HepG2 (cell line): ENCODE results near the gene TNXB. TPM values are rescaled to one million over a fixed set of nuclear protein-coding genes. Genes with fewer than 3 reads are reported as not detected.

Experiments
- CREM ChIP-seq, 2 experiments: sonication (generic) in 1 of 2; formaldehyde crosslinking in 1 of 2; IDR thresholded peaks; 2 replicates each; pipeline versions ENCODE4 v1.4.0 to v1.6.1; 2016 to 2020; ENCODE audit warnings: antibody characterized with exemption in 1 of 2, mild to moderate bottlenecking in 1 of 2, missing genetic modification reagents in 1 of 2
- ERF ChIP-seq: IDR thresholded peaks from 2 replicates; pipeline ENCODE4 v1.6.1; 2018; ENCODE audit warnings: missing biosample characterization, missing genetic modification reagents
- HNRNPL ChIP-seq: fragments of 200-400 bp; formaldehyde crosslinking; IDR thresholded peaks from 2 replicates; pipeline ENCODE4 v1.6.1; 2017; ENCODE audit warnings: mild to moderate bottlenecking, low read depth, low read length
- HOXA7 ChIP-seq: sonication (generic); formaldehyde crosslinking; IDR thresholded peaks from 2 replicates; pipeline ENCODE4 v1.8.1; 2022; ENCODE audit warnings: mild to moderate bottlenecking, missing genetic modification reagents, moderate library complexity
- IRF9 ChIP-seq: sonication (generic); formaldehyde crosslinking; IDR thresholded peaks from 2 replicates; pipeline ENCODE4 v1.8.0; 2022; ENCODE audit warnings: missing genetic modification reagents, mild to moderate bottlenecking, borderline replicate concordance
- MXD4 ChIP-seq: IDR thresholded peaks from 2 replicates; pipeline ENCODE4 v1.6.1; 2016; ENCODE audit warnings: mild to moderate bottlenecking, missing biosample characterization, missing genetic modification reagents
- NR2C2 ChIP-seq: sonication (generic); formaldehyde crosslinking; IDR thresholded peaks from 2 replicates; pipeline ENCODE4 v1.4.0; 2020; ENCODE audit warnings: missing genetic modification reagents, mild to moderate bottlenecking, moderate library complexity, borderline replicate concordance
- SRSF4 ChIP-seq: fragments of 200-400 bp; formaldehyde crosslinking; IDR thresholded peaks from one replicate; pipeline ENCODE4 v1.6.1; 2018; ENCODE audit warnings: mild to moderate bottlenecking, low read depth, low read length, moderate library complexity; ENCODE audit not compliant: poor library complexity, severe bottlenecking
- ZMAT5 ChIP-seq: sonication (generic); formaldehyde crosslinking; IDR thresholded peaks from 2 replicates; pipeline ENCODE4 v1.5.0; 2020; ENCODE audit warnings: mild to moderate bottlenecking, low read depth, missing genetic modification reagents, borderline replicate concordance
- ZNF101 ChIP-seq: sonication (generic); formaldehyde crosslinking; IDR thresholded peaks from 2 replicates; pipeline ENCODE4 v1.4.0; 2020; ENCODE audit warnings: mild to moderate bottlenecking, low read depth, missing genetic modification reagents, borderline replicate concordance
- ZNF337 ChIP-seq: sonication (generic); formaldehyde crosslinking; IDR thresholded peaks from 2 replicates; pipeline ENCODE4 v1.5.1; 2020; ENCODE audit warnings: missing genetic modification reagents, low read depth, mild to moderate bottlenecking, borderline replicate concordance
- ZNF383 ChIP-seq: sonication (generic); formaldehyde crosslinking; IDR thresholded peaks from 2 replicates; pipeline ENCODE4 v1.4.0; 2020; ENCODE audit warnings: missing genetic modification reagents, mild to moderate bottlenecking, borderline replicate concordance
- ZNF484 ChIP-seq: sonication (generic); formaldehyde crosslinking; IDR thresholded peaks from 2 replicates; pipeline ENCODE4 v1.5.1; 2020; ENCODE audit warnings: mild to moderate bottlenecking, low read depth, missing genetic modification reagents, borderline replicate concordance
- ZNF589 ChIP-seq: sonication (generic); formaldehyde crosslinking; conservative IDR thresholded peaks from 2 replicates; pipeline ENCODE4 v1.8.0; 2022; ENCODE audit warnings: mild to moderate bottlenecking, moderate library complexity, missing genetic modification reagents
- ZNF607 ChIP-seq: sonication (generic); formaldehyde crosslinking; IDR thresholded peaks from 2 replicates; pipeline ENCODE4 v1.5.1; 2020; ENCODE audit warnings: missing genetic modification reagents, mild to moderate bottlenecking, borderline replicate concordance
- ZSCAN9 ChIP-seq: IDR thresholded peaks from 2 replicates; pipeline ENCODE4 v1.6.1; 2016; ENCODE audit warnings: borderline replicate concordance
- polyA plus RNA-seq, 8 experiments: library from polyadenylated mRNA; depleted of rRNA in 3 of 8; stranded (reverse) in 7 of 8; unstranded in 1 of 8; fragments of >200 nt; fragmentation: Illumina TruSeq in 4 of 8; extraction: Trizol in 4 of 8; gene quantifications; 2 replicates each; pipeline versions ENCODE4 v1.2.1 to v1.2.3, GENCODE V29; 2011 to 2016; ENCODE audit warnings: low read depth in 4 of 8, missing spikeins in 1 of 8, mixed read lengths in 1 of 8; ENCODE audit not compliant: insufficient read depth in 1 of 8
- total RNA-seq, 5 experiments: library from RNA; depleted of rRNA; stranded (reverse); fragments of >200 nt; fragmentation: Illumina TruSeq; extraction: Trizol; gene quantifications; 2 replicates each; pipeline ENCODE4 v1.2.3, GENCODE V29; 2016; ENCODE audit warnings: low read depth in 1 of 5
- TF ChIP-seq, protein P1 (sequence below): sonication (generic); formaldehyde crosslinking; IDR thresholded peaks from 2 replicates; pipeline ENCODE4 v1.8.0; 2022; ENCODE audit warnings: mild to moderate bottlenecking, missing genetic modification reagents, borderline replicate concordance
- TF ChIP-seq, protein P2 (sequence below): sonication (generic); formaldehyde crosslinking; IDR thresholded peaks from 2 replicates; pipeline ENCODE4 v1.4.0; 2020; ENCODE audit warnings: missing genetic modification reagents, borderline replicate concordance
- TF ChIP-seq, protein P3 (sequence below): sonication (generic); formaldehyde crosslinking; IDR thresholded peaks from 2 replicates; pipeline ENCODE4 v1.5.0; 2020; ENCODE audit warnings: mild to moderate bottlenecking, missing genetic modification reagents

Gene TNXB
- total and polyA plus RNA-seq, 2 of the 13 experiments (the other 11 are each of a cell fraction or from before 2014, with no cell fraction given) = 1.6 to 2.7 TPM

DNA sequence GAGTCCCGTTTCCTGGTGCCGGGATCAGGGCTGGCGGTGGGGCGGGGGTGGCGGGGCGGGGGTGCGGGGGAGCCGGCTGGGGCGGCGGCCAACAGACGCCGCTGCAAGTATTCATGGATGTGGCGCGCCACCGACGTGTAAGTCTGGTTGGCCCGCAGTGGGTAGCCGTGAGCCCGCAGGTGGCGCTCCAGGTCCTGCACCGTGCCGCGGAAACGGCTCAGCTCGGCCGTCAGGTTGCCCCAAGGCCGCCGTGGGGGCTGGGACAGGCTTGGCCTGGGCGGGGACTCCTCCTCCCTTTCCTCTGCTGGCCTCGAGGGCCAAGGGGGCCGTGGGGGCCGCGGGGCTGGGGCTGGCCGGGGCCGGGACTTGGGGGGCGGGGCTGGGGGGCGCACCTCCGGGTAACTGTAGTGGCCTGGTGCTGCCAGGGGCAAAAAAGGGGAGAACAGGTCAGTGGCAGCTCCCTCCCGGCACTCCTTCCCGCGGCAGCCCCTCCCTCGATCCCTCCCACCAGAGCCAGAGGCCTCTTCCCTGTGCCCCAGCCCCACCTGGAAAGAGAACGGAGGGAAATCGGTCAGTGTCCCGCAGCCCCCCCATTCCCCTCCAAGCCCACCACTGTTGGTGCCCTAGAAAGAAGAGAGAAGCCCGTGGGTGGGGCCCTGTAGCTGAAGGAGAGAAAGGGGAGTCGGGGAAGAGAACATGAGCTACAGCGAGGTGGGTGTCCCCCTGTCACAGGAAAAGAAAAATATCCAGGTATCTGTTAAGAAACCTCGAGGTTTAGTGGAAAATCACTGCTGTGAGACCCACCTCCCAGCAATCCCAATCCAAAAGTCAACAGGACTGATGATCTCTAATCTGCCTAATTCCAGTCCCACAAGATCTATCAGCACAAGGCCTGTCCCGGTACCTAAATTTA lies 21.3 kb downstream of the TNXB start (continued):
- TF ChIP-seq NR2C2 = no peak
- TF ChIP-seq ZNF101 (CRISPR knock-in tag) = no peak
- TF ChIP-seq, protein P1, sequence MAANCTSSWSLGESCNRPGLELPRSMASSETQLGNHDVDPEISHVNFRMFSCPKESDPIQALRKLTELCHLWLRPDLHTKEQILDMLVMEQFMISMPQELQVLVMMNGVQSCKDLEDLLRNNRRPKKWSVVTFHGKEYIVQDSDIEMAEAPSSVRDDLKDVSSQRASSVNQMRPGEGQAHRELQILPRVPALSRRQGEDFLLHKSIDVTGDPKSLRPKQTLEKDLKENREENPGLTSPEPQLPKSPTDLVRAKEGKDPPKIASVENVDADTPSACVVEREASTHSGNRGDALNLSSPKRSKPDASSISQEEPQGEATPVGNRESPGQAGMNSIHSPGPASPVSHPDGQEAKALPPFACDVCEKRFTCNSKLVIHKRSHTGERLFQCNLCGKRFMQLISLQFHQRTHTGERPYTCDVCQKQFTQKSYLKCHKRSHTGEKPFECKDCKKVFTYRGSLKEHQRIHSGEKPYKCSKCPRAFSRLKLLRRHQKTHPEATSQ = no peak
- 0 out of 2 replicates have a peak, but pooled peaks have one; percentile 39 for TF ChIP-seq MXD4 (CRISPR knock-in tag)
- TF ChIP-seq, protein P2, sequence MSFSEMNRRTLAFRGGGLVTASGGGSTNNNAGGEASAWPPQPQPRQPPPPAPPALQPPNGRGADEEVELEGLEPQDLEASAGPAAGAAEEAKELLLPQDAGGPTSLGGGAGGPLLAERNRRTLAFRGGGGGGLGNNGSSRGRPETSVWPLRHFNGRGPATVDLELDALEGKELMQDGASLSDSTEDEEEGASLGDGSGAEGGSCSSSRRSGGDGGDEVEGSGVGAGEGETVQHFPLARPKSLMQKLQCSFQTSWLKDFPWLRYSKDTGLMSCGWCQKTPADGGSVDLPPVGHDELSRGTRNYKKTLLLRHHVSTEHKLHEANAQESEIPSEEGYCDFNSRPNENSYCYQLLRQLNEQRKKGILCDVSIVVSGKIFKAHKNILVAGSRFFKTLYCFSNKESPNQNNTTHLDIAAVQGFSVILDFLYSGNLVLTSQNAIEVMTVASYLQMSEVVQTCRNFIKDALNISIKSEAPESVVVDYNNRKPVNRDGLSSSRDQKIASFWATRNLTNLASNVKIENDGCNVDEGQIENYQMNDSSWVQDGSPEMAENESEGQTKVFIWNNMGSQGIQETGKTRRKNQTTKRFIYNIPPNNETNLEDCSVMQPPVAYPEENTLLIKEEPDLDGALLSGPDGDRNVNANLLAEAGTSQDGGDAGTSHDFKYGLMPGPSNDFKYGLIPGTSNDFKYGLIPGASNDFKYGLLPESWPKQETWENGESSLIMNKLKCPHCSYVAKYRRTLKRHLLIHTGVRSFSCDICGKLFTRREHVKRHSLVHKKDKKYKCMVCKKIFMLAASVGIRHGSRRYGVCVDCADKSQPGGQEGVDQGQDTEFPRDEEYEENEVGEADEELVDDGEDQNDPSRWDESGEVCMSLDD (CRISPR knock-in tag) = no peak
- TF ChIP-seq HOXA7 (CRISPR knock-in tag) = no peak
- no peak for TF ChIP-seq CREM (IDR thresholded peaks at IDR 0.05)
- TF ChIP-seq CREM (CRISPR knock-in tag; IDR thresholded peaks at IDR 0.05) = no peak
- TF ChIP-seq ERF = peak; percentile 67; the same call in 1 of the 2 replicates
- TF ChIP-seq, protein P3, sequence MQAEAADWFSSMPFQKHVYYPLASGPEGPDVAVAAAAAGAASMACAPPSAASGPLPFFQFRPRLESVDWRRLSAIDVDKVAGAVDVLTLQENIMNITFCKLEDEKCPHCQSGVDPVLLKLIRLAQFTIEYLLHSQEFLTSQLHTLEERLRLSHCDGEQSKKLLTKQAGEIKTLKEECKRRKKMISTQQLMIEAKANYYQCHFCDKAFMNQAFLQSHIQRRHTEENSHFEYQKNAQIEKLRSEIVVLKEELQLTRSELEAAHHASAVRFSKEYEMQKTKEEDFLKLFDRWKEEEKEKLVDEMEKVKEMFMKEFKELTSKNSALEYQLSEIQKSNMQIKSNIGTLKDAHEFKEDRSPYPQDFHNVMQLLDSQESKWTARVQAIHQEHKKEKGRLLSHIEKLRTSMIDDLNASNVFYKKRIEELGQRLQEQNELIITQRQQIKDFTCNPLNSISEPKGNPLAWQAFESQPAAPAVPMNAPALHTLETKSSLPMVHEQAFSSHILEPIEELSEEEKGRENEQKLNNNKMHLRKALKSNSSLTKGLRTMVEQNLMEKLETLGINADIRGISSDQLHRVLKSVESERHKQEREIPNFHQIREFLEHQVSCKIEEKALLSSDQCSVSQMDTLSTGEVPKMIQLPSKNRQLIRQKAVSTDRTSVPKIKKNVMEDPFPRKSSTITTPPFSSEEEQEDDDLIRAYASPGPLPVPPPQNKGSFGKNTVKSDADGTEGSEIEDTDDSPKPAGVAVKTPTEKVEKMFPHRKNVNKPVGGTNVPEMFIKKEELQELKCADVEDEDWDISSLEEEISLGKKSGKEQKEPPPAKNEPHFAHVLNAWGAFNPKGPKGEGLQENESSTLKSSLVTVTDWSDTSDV = no peak
- TF ChIP-seq ZNF589 (CRISPR knock-in tag) = no peak
- no peak for TF ChIP-seq ZNF484 (CRISPR knock-in tag)
- TF ChIP-seq ZNF337 (CRISPR knock-in tag) = no peak
- 0 out of 2 replicates have a peak, but pooled peaks have one; percentile 69 for TF ChIP-seq ZSCAN9
- TF ChIP-seq IRF9 (CRISPR knock-in tag) = no peak
- TF ChIP-seq ZNF383 (CRISPR knock-in tag) = no peak
- TF ChIP-seq SRSF4 = no peak
- TF ChIP-seq HNRNPL = peak; percentile 75
- no peak for TF ChIP-seq ZNF607 (CRISPR knock-in tag)
- no peak for TF ChIP-seq ZMAT5 (CRISPR knock-in tag)
